HG03025 (cell line): Measurements from ENCODE around the gene MEIOB.
A peak's percentile ranks its signal among the peaks of the same experiment; 100 is the strongest.

Experiments
- ATAC-seq: cut with Tn5 transposase; IDR thresholded peaks from one replicate; pipeline ENCODE4 v1.9.1; 2021; ENCODE audit warnings: mild to moderate bottlenecking, moderate library complexity; ENCODE audit not compliant: unreplicated experiment, low FRiP score

Gene MEIOB

DNA sequence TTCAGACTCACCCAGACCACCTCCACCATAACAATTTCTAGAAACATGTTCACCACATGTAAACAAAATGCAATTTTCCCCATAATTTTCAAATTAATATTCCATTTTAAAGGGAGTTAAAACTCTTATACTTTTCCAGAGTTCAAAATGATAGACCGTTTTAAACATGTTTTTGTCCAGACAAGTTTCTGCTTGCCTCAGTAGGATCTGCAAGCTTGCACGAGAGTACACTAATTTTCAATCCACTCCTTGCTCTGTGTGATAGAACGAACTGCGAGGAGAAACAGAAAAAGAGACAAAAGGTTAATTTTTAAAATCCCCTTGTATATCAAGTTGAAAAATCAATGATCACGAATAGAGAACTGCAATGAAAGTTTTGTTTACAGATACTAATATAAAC, 37.9 kb downstream of the MEIOB start:
- ATAC-seq: no peak

GRCh38 chr16:1832838-1833454, 39.0 kb downstream of the MEIOB start:
- no peak for ATAC-seq

DNA sequence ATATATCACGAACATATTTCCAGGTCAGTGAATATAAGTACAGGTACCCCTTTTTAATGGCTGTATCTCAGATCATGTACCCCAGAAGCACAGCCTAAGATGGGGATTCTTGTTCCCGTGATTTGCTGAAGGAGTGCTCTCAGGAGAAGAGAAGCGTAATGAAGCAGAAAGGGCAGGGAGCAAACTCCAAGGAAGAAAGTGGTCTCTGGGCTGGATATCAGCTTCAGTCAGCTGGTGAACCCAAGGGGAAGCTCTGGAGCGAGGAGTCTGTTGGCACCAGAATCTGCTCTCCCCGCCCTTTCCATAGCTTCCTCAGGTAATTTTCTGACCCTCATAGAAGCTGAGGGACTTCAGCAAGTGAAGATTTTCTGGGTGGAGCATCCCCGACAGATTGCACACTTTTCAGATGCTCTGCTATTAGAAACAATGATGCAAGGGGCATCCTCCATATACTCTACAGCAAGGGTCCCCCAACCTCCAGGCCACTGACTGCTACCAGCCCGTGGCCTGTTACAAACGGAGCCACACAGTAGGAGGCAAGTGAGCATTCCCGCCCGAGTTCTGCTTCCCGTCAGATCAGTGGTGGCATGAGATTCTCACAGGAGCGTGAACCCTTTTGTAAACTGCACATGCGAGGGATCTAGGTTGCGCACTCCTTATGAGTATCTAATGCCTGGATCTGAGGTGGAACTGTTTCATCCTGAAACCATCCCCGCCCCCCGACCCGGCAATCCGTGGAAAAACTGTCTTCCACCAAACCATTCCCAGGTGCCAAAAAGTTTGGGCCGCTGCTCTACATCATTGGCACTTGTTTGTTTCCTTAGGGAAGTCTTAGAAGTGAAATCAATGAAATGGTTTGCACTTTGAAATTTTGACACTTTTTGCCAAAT, 40.5 kb downstream of the MEIOB start:
- ATAC-seq: no peak

GRCh38 chr16:1830213-1830612, 41.8 kb downstream of the MEIOB start:
- ATAC-seq: no peak

DNA sequence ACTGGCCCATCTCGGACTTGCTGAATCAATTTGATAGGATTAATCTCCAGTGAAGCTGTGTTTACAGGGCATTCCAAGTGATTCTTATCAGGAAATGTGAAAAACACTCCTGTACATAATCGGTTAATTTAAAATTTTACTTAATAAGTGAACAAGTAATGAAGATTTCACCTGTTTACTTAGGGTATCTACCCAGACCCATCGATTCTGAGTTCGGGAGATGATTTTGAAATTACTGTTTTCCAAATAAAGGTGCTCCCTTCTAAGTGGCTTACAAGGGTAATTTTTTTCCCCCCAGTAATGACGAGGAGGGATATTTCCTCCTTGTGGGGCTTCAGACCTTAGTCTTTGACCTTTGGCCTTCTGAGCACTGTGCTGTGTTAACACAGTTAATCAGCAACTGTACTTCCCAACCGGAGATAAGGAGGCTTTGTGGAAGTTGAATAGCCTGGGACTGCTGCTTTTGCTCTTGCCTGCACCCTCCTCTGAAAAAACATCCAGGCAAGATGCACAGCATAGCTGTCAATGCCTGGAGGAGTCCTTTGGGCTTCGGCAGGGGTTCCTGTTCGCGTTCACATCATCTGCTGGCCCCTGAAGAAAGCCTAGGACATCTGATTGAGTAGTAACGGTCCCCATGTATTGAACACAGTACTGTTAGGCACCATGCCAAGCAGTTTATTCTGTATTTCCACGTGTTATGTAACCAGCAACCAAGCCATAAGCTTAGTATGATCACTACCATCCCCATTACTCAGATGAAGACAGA, 43.1 kb downstream of the MEIOB start:
- no peak for ATAC-seq

DNA sequence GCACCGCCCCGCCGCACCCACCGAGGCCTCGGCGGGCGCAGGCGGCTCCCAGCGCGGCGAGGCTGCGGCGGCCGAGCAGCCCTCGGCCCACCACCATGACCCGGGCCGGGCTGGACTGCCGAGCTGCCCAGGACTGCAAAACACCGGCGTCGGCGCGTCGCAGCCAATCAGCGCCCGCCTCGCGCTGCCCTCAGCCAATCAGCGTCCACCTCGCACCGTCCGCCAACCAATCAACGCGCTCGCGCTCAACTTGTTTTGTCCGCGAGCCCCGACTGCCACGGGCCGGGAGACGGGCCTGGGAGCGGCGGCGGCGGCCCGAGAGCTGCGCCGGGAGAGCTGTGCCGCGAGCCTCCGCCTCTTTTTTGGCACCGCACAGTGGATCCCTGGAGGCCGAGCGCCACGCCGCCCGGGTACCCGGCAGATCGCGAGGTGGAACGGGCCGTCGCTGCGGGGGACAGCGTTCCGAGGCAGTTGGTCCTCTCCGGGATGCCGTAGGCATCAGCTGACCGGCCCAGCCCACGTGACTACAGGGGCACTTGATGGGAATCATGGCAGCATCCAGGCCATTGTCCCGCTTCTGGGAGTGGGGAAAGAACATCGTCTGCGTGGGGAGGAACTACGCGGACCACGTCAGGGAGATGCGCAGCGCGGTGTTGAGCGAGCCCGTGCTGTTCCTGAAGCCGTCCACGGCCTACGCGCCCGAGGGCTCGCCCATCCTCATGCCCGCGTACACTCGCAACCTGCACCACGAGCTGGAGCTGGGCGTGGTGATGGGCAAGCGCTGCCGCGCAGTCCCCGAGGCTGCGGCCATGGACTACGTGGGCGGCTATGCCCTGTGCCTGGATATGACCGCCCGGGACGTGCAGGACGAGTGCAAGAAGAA, 45.0 kb downstream of the MEIOB start, which contains the start of the genes FAHD1 and HAGH:
Gene FAHD1 (plus strand): TSS at position 516 of the 883 bp plus-strand sequence. CDS start 33 bp downstream, at position 549.
Gene HAGH (minus strand): TSS at position 135 of the 883 bp plus-strand sequence. CDS start 38 bp downstream, at position 97.
- peak; percentile 79 for ATAC-seq

DNA sequence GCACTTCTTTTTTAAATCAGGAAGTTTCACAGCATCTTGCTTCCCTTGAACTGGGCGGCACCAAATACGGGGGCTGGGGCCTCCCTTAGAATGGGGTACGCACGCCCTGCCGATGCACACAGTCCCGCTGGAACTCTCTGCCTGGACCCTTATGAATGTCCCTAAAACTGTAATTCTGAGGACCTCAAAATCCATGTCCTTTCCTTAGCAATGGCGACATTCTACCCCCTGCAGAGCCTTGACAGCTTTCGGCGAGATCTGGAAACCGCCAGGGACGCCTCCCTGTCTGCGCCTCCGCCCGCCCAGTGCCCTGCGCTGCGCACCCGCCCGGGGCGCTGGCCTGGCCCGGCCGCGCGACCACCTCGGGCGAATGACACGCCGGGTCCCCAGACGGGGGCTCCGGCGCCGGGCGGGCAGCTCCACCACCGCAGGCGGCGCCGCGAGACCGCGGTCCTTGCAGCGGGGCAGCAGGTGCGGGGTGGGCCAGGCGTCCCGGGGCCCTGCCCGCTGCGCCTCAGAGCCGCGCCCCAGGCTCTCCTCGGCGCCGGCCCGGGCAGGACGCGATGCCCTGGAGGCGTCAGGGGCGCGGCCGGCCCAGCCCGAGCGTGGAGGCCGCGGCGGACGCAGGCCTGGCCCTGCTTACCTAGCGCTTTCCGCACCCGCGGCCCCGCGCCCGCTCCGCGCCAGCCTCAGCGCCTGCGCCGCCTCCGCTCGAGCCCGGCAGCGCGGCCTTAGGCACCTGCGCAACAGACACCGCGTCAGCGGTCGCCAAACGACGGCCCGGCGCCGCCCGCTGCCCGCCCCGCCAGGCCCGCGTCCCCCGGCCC, 45.9 kb downstream of the MEIOB start:
- peak; percentile 41 for ATAC-seq

GRCh38 chr16:1825381-1825863, 46.5 kb downstream of the MEIOB start:
- no peak for ATAC-seq

GRCh38 chr16:1823821-1824220, 48.1 kb downstream of the MEIOB start:
- ATAC-seq: no peak

- no peak for ATAC-seq
Measured at GRCh38 chr16:1822801-1823200, 49.2 kb downstream of the MEIOB start.

GRCh38 chr16:1821861-1822611, 49.9 kb downstream of the MEIOB start:
- no peak for ATAC-seq

DNA sequence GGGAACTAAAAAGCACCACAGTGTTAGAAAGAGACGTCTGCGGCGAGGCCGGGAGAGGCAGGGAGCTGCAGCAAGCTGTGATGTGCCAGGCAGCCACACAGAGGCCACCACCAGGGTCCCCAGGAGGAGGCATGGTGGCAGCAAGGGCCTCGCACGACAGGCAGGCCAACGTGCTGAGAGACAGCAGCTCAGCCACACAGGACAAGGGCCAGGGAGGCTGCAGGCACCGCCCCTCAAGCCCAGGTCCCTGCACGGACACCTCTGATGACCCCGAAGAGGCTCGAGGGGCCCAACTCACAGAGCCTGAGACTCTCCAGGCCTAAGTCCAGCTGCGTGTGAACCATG, 51.0 kb downstream of the MEIOB start:
- ATAC-seq: no peak

- no peak for ATAC-seq
Measured at GRCh38 chr16:1820096-1820945, 51.6 kb downstream of the MEIOB start.

DNA sequence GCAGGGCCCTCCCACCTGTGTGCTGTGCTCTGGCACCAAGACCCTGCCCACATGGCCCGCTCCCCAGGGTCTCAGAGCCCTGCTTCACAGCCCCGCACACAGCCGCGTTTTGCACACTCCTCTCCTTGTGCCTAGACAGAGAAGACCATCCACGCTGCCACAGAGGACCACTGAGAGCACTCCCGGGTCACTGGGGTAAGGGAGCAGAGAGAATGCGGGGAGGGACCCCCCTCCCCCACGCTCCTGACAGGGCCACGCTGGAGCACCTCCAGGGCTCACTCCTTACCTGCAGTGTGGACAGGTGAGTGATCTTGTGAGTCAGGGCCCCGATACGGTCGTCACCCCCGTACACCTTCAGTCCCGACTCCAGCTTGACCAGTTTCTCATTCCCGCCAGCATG, 52.4 kb downstream of the MEIOB start:
- no peak for ATAC-seq

GRCh38 chr16:1818873-1819525, 53.0 kb downstream of the MEIOB start:
- no peak for ATAC-seq

DNA sequence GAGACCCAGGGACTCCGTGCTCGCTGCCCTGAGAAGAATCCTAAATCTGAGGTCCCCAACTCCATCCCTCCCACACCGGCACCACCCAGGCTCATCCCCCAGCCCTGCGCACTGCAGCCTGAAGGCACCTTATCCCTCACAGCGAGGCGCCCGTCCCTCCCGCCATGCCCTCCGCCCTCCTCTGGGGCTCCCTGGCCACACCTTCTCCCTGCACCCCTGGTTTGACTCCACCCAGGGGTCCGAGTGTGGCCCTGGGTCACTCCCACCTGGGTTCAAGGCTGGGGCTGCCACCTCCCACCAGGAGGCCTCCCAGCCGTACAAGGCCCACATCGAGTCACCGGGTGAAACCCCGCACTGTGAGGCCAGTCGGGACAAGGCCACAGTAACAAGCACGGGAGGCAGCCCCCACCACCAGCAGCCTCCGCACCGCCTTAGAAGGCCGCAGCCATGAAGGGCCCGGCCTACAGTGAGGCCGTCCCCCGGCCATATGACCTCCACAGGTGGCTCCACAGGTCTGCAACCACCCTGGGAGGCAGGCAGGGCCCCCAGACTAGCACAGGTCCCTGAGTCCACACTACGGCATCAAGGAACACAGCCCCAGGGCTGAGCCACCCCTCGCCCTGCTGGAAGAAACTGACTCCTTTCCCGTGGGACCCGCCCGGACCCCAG, 53.6 kb downstream of the MEIOB start:
- ATAC-seq: no peak
